Prostate gland (tissue), 2 donors: ENCODE results near the gene GPR162. TPM values are rescaled to one million over a fixed set of nuclear protein-coding genes. Genes with fewer than 3 reads are reported as not detected.

ENCODE experiments used
- DNase-seq: peaks from one replicate; pipeline ENCODE4 v3.0.0-alpha.2; 2019; ENCODE audit warnings: low spot score
- H3K27ac ChIP-seq, 2 donors: fragments of 200-600 bp; sonication (generic); 2 replicates each; pipeline ENCODE4 v1.5.1; 2017 to 2019
- H3K27me3 ChIP-seq: fragments of 200-600 bp; sonication (generic); replicated peaks from 2 replicates; pipeline ENCODE4 v1.5.1; 2019; ENCODE audit not compliant: insufficient read depth
- H3K36me3 ChIP-seq, 2 donors: fragments of 200-600 bp; sonication (generic); 1 replicate in 1 of 2; 2 replicates in 1 of 2; pipeline versions ENCODE4 v1.5.1 to v1.8.1; 2017 to 2019
- H3K4me1 ChIP-seq: fragments of 200-600 bp; sonication (generic); replicated peaks from 2 replicates; pipeline ENCODE4 v1.5.1; 2019
- H3K4me3 ChIP-seq, 2 donors: fragments of 200-600 bp; sonication (generic); 2 replicates each; pipeline ENCODE4 v1.5.1; 2017 to 2019
- H3K9me3 ChIP-seq: fragments of 200-600 bp; sonication (generic); 2 replicates; pipeline ENCODE4 v1.5.1; 2017
- POLR2A ChIP-seq: fragments of 450-650 bp; IDR thresholded peaks from one replicate; pipeline ENCODE4 v1.6.1; 2016; ENCODE audit warnings: antibody characterized with exemption, mild to moderate bottlenecking
- POLR2AphosphoS5 ChIP-seq: sonication (generic); formaldehyde crosslinking; IDR thresholded peaks from one replicate; pipeline ENCODE4 v1.6.1; 2017; ENCODE audit warnings: antibody characterized with exemption
- WGBS: methylation state at CpG from one replicate; pipeline ENCODE4 v1.1.5; 2018; 5-methylcytosine and 5-hydroxymethylcytosine counted together
- intact Hi-C: fragments of 100-400 bp; cut with DNase I; formaldehyde crosslinking; loops from one replicate; pipeline ENCODE4 v1.14.2; 2022
- total RNA-seq, 2 donors: library from RNA; depleted of rRNA; stranded (reverse); fragments of >200 nt; gene quantifications; one replicate each; pipeline ENCODE4 v1.1.0, GENCODE V29; 2016
- TF ChIP-seq, protein P1 (sequence below), 4 experiments: fragments of 200-600 bp in 2 of 4; fragments of 450-650 bp in 2 of 4; sonication (generic) in 2 of 4; IDR thresholded peaks; 1 replicate in 3 of 4; 2 replicates in 1 of 4; pipeline ENCODE4 v1.5.1; 2016 to 2019; ENCODE audit warnings: antibody characterized with exemption in 4 of 4, mild to moderate bottlenecking in 2 of 4, moderate library complexity in 2 of 4

Gene GPR162
- total RNA-seq, 2 donors from 2014 or later, result 4.3 to 4.4 TPM

DNA sequence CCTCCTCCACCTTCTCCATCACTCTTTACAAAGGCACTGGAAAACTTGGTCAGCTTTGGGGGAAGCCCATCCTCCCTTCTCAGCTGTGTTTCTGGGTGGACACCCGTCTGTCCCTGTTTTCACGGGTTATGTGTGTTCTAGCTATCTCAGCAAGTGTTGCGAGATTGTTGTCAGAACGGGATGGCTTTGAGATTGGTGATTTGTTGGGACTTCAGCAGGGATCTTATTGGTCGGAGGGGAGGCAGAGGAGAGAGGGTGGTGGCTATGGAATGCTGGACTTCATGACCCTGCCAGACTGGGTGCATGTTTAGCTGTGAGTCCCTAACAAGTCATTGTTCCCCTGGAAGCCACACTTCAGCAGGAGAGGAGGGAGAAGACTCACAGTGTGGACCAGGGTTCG is 32.4 kb downstream of the GPR162 start:
- no peak for DNase-seq
- intact Hi-C loops, result no loop called here
- peaks cover 12% of the 10 kb centered on the region for H3K4me1 ChIP-seq
- no peaks in the 10 kb centered on the region for H3K27me3 ChIP-seq
- peak overlapping the region in 1 of 2 donors; percentile 66 for H3K27ac ChIP-seq
- peaks cover 0 to 11% of the 10 kb centered on the region in 2 donors for H3K36me3 ChIP-seq
- TF ChIP-seq POLR2A, result no peak
- TF ChIP-seq, protein P1, sequence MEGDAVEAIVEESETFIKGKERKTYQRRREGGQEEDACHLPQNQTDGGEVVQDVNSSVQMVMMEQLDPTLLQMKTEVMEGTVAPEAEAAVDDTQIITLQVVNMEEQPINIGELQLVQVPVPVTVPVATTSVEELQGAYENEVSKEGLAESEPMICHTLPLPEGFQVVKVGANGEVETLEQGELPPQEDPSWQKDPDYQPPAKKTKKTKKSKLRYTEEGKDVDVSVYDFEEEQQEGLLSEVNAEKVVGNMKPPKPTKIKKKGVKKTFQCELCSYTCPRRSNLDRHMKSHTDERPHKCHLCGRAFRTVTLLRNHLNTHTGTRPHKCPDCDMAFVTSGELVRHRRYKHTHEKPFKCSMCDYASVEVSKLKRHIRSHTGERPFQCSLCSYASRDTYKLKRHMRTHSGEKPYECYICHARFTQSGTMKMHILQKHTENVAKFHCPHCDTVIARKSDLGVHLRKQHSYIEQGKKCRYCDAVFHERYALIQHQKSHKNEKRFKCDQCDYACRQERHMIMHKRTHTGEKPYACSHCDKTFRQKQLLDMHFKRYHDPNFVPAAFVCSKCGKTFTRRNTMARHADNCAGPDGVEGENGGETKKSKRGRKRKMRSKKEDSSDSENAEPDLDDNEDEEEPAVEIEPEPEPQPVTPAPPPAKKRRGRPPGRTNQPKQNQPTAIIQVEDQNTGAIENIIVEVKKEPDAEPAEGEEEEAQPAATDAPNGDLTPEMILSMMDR (IDR thresholded peaks at IDR 0.05), result no peak
- no peak for TF ChIP-seq POLR2AphosphoS5
- no peak overlapping the region for H3K4me3 ChIP-seq
- WGBS, result 69% methylated on average over 6 of the region's 6 CpGs
- H3K9me3 ChIP-seq, result no peaks in the 10 kb centered on the region

DNA sequence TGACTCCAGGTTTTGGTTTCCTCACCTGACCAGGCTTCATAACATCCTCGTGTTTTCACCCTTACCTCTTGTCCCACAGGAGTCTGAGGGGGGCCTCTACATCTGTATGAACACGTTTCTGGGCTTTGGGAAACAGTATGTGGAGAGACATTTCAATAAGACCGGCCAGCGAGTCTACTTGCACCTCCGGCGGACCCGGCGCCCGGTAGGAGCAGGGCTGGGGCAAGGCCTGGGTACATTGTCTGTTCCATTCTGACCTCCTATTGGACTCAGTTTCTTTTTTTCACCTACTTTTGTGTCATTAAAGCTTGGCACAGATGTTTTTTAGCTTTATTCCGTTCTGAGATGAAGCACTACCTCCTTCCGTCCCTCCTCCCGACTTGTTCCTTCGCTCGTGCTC is 33.7 kb downstream of the GPR162 start:
- peaks cover 0 to 17% of the 10 kb centered on the region in 2 donors for H3K36me3 ChIP-seq
- H3K27ac ChIP-seq, result no peak overlapping the region
- H3K4me3 ChIP-seq, result no peak overlapping the region
- TF ChIP-seq POLR2A (no peak), POLR2AphosphoS5 (no peak)
- TF ChIP-seq, protein P1 (IDR thresholded peaks at IDR 0.05), result no peak
- intact Hi-C loops, result no loop called here
- no peaks in the 10 kb centered on the region for H3K27me3 ChIP-seq
- peaks cover 12% of the 10 kb centered on the region for H3K4me1 ChIP-seq
- H3K9me3 ChIP-seq, result no peaks in the 10 kb centered on the region
- WGBS, result 92% methylated on average over 14 of the region's 14 CpGs
- DNase-seq, result no peak

DNA sequence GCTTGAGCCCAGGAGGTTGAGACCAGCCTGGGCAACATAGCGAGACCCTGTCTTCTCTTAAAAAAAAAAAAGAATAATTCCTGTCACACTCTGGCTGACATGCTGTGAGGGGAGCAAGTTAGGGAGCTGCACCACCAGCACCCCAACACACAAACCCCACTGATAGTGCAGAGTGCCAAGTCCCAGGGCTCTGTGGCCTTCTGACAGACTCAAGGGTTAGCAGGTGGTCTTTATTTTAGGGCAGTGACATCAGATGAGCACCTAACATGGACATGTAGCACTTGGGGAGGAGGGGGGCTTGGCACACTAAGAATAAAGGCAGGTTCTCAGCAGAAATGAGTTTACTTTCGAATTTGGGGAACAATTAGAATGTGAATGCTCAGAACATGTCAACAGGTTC is 37.2 kb downstream of the GPR162 start:
- DNase-seq, result no peak
- WGBS, result 98% methylated on average over 2 of the region's 2 CpGs
- intact Hi-C loops, result no loop called here
- H3K27me3 ChIP-seq, result no peaks in the 10 kb centered on the region
- H3K4me3 ChIP-seq, result no peak overlapping the region
- peaks cover 5 to 33% of the 10 kb centered on the region in 2 donors for H3K36me3 ChIP-seq
- no peak overlapping the region for H3K27ac ChIP-seq
- no peaks in the 10 kb centered on the region for H3K9me3 ChIP-seq
- TF ChIP-seq POLR2AphosphoS5 (no peak), POLR2A (no peak)
- TF ChIP-seq, protein P1 (IDR thresholded peaks at IDR 0.05), result no peak
- peaks cover 3% of the 10 kb centered on the region for H3K4me1 ChIP-seq

DNA sequence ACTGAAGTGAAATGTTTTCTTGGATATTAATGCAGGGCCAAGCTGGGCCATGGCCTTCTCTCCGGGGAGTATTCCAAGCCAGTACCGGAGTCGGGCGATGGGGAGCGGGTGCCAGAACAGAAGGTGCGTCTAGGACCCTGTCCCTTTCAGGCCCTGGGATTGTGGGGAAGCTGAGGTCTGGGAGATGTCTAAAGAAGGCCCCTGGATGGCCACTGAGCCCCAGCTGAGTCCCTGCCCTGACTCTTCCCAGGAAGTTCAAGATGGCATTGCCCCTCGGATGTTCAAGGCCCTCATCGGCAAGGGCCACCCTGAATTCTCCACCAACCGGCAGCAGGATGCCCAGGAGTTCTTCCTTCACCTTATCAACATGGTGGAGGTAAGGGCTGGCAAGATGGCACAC is 38.5 kb downstream of the GPR162 start:
- WGBS, result 96% methylated on average over 9 of the region's 9 CpGs
- Histone ChIP-seq H3K4me3 (no peak overlapping the region), H3K9me3 (no peaks in the 10 kb centered on the region), H3K36me3 (peaks cover 8 to 33% of the 10 kb centered on the region in 2 donors), H3K4me1 (no peaks in the 10 kb centered on the region), H3K27me3 (no peaks in the 10 kb centered on the region), H3K27ac (no peak overlapping the region)
- intact Hi-C loops, result no loop called here
- TF ChIP-seq POLR2A (no peak), POLR2AphosphoS5 (no peak)
- TF ChIP-seq, protein P1 (IDR thresholded peaks at IDR 0.05), result no peak
- no peak for DNase-seq

DNA sequence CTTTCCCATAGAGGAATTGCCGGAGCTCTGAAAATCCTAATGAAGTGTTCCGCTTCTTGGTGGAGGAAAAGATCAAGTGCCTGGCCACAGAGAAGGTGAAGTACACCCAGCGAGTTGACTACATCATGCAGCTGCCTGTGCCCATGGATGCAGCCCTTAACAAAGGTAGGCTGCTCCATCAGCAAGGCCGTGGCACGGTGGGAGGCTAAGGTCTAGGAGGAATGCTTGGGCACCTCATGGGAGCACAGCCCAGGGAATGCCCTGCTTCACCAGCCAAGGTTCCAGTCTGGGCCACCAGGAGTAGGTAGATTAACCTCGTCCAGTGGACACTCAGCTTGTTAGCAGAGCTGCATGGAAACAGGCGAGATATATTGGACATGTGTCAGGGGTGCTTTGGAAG is 39.3 kb downstream of the GPR162 start:
- TF ChIP-seq POLR2AphosphoS5, result no peak
- TF ChIP-seq, protein P1 (IDR thresholded peaks at IDR 0.05), result no peak
- TF ChIP-seq POLR2A, result no peak
- peaks cover 9 to 33% of the 10 kb centered on the region in 2 donors for H3K36me3 ChIP-seq
- WGBS, result 96% methylated on average over 7 of the region's 7 CpGs
- intact Hi-C loops, result no loop called here
- no peaks in the 10 kb centered on the region for H3K4me1 ChIP-seq
- DNase-seq, result no peak
- H3K4me3 ChIP-seq, result no peak overlapping the region
- H3K9me3 ChIP-seq, result no peaks in the 10 kb centered on the region
- H3K27me3 ChIP-seq, result no peaks in the 10 kb centered on the region
- H3K27ac ChIP-seq, result no peak overlapping the region
